ENCODE results near the gene PGM2L1. TPM values are rescaled to one million over a fixed set of nuclear protein-coding genes. Genes with fewer than 3 reads are reported as not detected.

PGM2L1 gene
- total and polyA plus RNA-seq, 2 experiments from 2014 or later: 32.6 to 44.4 TPM

DNA sequence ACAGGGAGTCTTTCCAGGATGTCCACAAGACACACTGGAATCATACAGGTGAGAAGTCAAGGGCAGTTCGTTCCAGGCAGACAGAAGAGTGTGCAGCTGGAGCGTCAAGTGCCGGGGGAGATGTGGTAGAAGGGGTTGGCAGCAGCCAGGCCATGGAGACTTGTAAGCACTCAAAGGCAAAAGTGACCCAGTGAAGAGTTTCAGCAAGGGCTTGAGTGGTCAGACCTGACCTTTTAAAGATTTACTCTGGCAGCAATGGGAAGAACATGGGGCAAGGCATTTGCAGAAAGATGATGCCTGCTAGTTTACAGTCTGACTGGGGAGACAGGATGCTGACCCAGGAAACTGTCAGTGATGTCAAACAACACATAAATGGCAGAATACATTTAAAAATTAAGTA lies 115.8 kb downstream of the PGM2L1 start:
- no peaks in the 10 kb centered on the region for H4K20me1 ChIP-seq (replicated peaks; ENCODE audit: insufficient read depth)
- ATAC-seq (no peak), DNase-seq (ENCODE audit: low spot score) (no peak)
- no peak overlapping the region for H2AFZ ChIP-seq
- no peaks in the 10 kb centered on the region for H3K36me3 ChIP-seq (ENCODE audit: insufficient read depth)
- no peaks in the 10 kb centered on the region for H3F3A ChIP-seq (replicated peaks; ENCODE audit: low read depth)
- H3K27ac ChIP-seq (ENCODE audit: low read depth): no peak overlapping the region
- no peak overlapping the region for H3K27ac Mint-ChIP-seq
- no peak overlapping the region for H3K4me3 ChIP-seq
- TF ChIP-seq, protein P1, sequence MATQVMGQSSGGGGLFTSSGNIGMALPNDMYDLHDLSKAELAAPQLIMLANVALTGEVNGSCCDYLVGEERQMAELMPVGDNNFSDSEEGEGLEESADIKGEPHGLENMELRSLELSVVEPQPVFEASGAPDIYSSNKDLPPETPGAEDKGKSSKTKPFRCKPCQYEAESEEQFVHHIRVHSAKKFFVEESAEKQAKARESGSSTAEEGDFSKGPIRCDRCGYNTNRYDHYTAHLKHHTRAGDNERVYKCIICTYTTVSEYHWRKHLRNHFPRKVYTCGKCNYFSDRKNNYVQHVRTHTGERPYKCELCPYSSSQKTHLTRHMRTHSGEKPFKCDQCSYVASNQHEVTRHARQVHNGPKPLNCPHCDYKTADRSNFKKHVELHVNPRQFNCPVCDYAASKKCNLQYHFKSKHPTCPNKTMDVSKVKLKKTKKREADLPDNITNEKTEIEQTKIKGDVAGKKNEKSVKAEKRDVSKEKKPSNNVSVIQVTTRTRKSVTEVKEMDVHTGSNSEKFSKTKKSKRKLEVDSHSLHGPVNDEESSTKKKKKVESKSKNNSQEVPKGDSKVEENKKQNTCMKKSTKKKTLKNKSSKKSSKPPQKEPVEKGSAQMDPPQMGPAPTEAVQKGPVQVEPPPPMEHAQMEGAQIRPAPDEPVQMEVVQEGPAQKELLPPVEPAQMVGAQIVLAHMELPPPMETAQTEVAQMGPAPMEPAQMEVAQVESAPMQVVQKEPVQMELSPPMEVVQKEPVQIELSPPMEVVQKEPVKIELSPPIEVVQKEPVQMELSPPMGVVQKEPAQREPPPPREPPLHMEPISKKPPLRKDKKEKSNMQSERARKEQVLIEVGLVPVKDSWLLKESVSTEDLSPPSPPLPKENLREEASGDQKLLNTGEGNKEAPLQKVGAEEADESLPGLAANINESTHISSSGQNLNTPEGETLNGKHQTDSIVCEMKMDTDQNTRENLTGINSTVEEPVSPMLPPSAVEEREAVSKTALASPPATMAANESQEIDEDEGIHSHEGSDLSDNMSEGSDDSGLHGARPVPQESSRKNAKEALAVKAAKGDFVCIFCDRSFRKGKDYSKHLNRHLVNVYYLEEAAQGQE (IDR thresholded peaks at IDR 0.05; ENCODE audit: unreplicated experiment): no peak
- TF ChIP-seq NANOG (IDR thresholded peaks at IDR 0.05; ENCODE audit: borderline replicate concordance): no peak
- TF ChIP-seq, protein P2, sequence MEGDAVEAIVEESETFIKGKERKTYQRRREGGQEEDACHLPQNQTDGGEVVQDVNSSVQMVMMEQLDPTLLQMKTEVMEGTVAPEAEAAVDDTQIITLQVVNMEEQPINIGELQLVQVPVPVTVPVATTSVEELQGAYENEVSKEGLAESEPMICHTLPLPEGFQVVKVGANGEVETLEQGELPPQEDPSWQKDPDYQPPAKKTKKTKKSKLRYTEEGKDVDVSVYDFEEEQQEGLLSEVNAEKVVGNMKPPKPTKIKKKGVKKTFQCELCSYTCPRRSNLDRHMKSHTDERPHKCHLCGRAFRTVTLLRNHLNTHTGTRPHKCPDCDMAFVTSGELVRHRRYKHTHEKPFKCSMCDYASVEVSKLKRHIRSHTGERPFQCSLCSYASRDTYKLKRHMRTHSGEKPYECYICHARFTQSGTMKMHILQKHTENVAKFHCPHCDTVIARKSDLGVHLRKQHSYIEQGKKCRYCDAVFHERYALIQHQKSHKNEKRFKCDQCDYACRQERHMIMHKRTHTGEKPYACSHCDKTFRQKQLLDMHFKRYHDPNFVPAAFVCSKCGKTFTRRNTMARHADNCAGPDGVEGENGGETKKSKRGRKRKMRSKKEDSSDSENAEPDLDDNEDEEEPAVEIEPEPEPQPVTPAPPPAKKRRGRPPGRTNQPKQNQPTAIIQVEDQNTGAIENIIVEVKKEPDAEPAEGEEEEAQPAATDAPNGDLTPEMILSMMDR (conservative IDR thresholded peaks at IDR 0.05; ENCODE audit: low read depth in 2 of 2): no peak
- no peak for TF ChIP-seq EZH2 (IDR thresholded peaks at IDR 0.05; ENCODE audit: low read depth, unreplicated experiment)
- TF ChIP-seq, protein P3, sequence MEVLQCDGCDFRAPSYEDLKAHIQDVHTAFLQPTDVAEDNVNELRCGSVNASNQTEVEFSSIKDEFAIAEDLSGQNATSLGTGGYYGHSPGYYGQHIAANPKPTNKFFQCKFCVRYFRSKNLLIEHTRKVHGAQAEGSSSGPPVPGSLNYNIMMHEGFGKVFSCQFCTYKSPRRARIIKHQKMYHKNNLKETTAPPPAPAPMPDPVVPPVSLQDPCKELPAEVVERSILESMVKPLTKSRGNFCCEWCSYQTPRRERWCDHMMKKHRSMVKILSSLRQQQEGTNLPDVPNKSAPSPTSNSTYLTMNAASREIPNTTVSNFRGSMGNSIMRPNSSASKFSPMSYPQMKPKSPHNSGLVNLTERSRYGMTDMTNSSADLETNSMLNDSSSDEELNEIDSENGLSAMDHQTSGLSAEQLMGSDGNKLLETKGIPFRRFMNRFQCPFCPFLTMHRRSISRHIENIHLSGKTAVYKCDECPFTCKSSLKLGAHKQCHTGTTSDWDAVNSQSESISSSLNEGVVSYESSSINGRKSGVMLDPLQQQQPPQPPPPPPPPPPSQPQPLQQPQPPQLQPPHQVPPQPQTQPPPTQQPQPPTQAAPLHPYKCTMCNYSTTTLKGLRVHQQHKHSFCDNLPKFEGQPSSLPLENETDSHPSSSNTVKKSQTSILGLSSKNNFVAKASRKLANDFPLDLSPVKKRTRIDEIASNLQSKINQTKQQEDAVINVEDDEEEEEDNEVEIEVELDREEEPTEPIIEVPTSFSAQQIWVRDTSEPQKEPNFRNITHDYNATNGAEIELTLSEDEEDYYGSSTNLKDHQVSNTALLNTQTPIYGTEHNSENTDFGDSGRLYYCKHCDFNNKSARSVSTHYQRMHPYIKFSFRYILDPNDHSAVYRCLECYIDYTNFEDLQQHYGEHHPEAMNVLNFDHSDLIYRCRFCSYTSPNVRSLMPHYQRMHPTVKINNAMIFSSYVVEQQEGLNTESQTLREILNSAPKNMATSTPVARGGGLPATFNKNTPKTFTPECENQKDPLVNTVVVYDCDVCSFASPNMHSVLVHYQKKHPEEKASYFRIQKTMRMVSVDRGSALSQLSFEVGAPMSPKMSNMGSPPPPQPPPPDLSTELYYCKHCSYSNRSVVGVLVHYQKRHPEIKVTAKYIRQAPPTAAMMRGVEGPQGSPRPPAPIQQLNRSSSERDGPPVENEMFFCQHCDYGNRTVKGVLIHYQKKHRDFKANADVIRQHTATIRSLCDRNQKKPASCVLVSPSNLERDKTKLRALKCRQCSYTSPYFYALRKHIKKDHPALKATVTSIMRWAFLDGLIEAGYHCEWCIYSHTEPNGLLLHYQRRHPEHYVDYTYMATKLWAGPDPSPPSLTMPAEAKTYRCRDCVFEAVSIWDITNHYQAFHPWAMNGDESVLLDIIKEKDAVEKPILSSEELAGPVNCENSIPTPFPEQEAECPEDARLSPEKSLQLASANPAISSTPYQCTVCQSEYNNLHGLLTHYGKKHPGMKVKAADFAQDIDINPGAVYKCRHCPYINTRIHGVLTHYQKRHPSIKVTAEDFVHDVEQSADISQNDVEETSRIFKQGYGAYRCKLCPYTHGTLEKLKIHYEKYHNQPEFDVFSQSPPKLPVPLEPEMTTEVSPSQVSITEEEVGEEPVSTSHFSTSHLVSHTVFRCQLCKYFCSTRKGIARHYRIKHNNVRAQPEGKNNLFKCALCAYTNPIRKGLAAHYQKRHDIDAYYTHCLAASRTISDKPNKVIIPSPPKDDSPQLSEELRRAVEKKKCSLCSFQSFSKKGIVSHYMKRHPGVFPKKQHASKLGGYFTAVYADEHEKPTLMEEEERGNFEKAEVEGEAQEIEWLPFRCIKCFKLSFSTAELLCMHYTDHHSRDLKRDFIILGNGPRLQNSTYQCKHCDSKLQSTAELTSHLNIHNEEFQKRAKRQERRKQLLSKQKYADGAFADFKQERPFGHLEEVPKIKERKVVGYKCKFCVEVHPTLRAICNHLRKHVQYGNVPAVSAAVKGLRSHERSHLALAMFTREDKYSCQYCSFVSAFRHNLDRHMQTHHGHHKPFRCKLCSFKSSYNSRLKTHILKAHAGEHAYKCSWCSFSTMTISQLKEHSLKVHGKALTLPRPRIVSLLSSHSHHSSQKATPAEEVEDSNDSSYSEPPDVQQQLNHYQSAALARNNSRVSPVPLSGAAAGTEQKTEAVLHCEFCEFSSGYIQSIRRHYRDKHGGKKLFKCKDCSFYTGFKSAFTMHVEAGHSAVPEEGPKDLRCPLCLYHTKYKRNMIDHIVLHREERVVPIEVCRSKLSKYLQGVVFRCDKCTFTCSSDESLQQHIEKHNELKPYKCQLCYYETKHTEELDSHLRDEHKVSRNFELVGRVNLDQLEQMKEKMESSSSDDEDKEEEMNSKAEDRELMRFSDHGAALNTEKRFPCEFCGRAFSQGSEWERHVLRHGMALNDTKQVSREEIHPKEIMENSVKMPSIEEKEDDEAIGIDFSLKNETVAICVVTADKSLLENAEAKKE (CRISPR knock-in tag; IDR thresholded peaks at IDR 0.05): no peak
- no peak for TF ChIP-seq ZNF114 (CRISPR knock-in tag; IDR thresholded peaks at IDR 0.05)
- TF ChIP-seq, protein P4, sequence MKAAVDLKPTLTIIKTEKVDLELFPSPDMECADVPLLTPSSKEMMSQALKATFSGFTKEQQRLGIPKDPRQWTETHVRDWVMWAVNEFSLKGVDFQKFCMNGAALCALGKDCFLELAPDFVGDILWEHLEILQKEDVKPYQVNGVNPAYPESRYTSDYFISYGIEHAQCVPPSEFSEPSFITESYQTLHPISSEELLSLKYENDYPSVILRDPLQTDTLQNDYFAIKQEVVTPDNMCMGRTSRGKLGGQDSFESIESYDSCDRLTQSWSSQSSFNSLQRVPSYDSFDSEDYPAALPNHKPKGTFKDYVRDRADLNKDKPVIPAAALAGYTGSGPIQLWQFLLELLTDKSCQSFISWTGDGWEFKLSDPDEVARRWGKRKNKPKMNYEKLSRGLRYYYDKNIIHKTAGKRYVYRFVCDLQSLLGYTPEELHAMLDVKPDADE (IDR thresholded peaks at IDR 0.05): no peak
- TF ChIP-seq ZNF331 (CRISPR knock-in tag; IDR thresholded peaks at IDR 0.05; ENCODE audit: low read depth): no peak
- TF ChIP-seq EZH2phosphoT487 (IDR thresholded peaks at IDR 0.05; ENCODE audit: unreplicated experiment): no peak
- TF ChIP-seq POLR2AphosphoS5 (IDR thresholded peaks at IDR 0.05; ENCODE audit: low read depth): no peak
- TF ChIP-seq STAT1 (IDR thresholded peaks at IDR 0.05; ENCODE audit: unreplicated experiment): no peak
- no peak for TF ChIP-seq JUNB (IDR thresholded peaks at IDR 0.05; ENCODE audit: unreplicated experiment)
- no peak for TF ChIP-seq CREB1 (CRISPR knock-in tag; IDR thresholded peaks at IDR 0.05; ENCODE audit: low read depth)
- no peaks in the 10 kb centered on the region for H3K79me2 ChIP-seq (replicated peaks; ENCODE audit: insufficient read depth)
- H3K27me3 Mint-ChIP-seq (ENCODE audit: insufficient read depth, low read depth, poor library complexity): no peaks in the 10 kb centered on the region
- no peaks in the 10 kb centered on the region for H3K27me3 ChIP-seq (ENCODE audit: insufficient read depth)
- H3K4me1 ChIP-seq (ENCODE audit: insufficient read depth): no peaks in the 10 kb centered on the region
- no peaks in the 10 kb centered on the region for H3K36me3 Mint-ChIP-seq (ENCODE audit: low read depth)
- H3K9me3 Mint-ChIP-seq: no peaks in the 10 kb centered on the region
- no peak overlapping the region for H3K4me2 ChIP-seq
- no peaks in the 10 kb centered on the region for H3K4me1 Mint-ChIP-seq
- H3K9me2 ChIP-seq (ENCODE audit: insufficient read depth): no peaks in the 10 kb centered on the region
- no peak overlapping the region for H3K4me3 Mint-ChIP-seq
